Measurements from ENCODE around the gene SH3BP5L. TPM values are rescaled to one million over a fixed set of nuclear protein-coding genes. Genes with fewer than 3 reads are reported as not detected.
A peak's percentile ranks its signal among the peaks of the same experiment; 100 is the strongest.

SH3BP5L gene
- total RNA-seq, 4 donors from 2014 or later, result 16.8 to 24.6 (median 21.7) TPM

GRCh38 chr1:248842781-248843331, 17.1 kb upstream of the SH3BP5L start:
- WGBS, 2 donors, result 80 to 89% methylated on average over 8 of the region's 8 CpGs
- Histone ChIP-seq H3K27me3 (no peaks in the 10 kb centered on the region), H3K4me1 (peaks cover 0 to 44% (median 21%) of the 10 kb centered on the region in 4 donors), H3K36me3 (peaks cover 0 to 41% (median 22%) of the 10 kb centered on the region in 3 donors), H3K9me3 (no peaks in the 10 kb centered on the region), H3K27ac (peak overlapping the region in 1 of 4 donors; percentile 13), H3K4me3 (no peak overlapping the region)
- DNase-seq (ENCODE audit: low spot score in 2 of 2), result no peak
- no peak for TF ChIP-seq POLR2A (IDR thresholded peaks at IDR 0.05)
- no peak for TF ChIP-seq EP300 (IDR thresholded peaks at IDR 0.05)
- TF ChIP-seq CTCF (IDR thresholded peaks at IDR 0.05), result no peak

- TF ChIP-seq EP300 (IDR thresholded peaks at IDR 0.05) (no peak), CTCF (IDR thresholded peaks at IDR 0.05) (peak in 4 of 5 experiments; percentile 35 to 49 (median 42))
- Histone ChIP-seq H3K36me3 (peaks cover 0 to 31% (median 12%) of the 10 kb centered on the region in 3 donors), H3K4me1 (peaks cover 0 to 51% (median 21%) of the 10 kb centered on the region in 4 donors), H3K4me3 (no peak overlapping the region), H3K27me3 (no peaks in the 10 kb centered on the region), H3K27ac (peak overlapping the region in 2 of 4 donors; percentile 37 to 49), H3K9me3 (no peaks in the 10 kb centered on the region)
- 32 to 37% methylated on average over 12 of the region's 12 CpGs for WGBS, 2 donors
- DNase-seq (ENCODE audit: low spot score in 2 of 2), result peak in 1 of 2 donors; percentile 47
Observed at GRCh38 chr1:248841702-248842395, 16.1 kb upstream of the SH3BP5L start.

GRCh38 chr1:248840946-248841345, 15.2 kb upstream of the SH3BP5L start:
- Histone ChIP-seq H3K27me3 (no peaks in the 10 kb centered on the region), H3K27ac (peak overlapping the region in 1 of 4 donors; percentile 37), H3K9me3 (no peaks in the 10 kb centered on the region), H3K4me1 (peaks cover 0 to 51% (median 21%) of the 10 kb centered on the region in 4 donors), H3K36me3 (peaks cover 0 to 22% (median 6%) of the 10 kb centered on the region in 3 donors), H3K4me3 (no peak overlapping the region)
- no peak for DNase-seq (ENCODE audit: low spot score in 2 of 2)
- TF ChIP-seq CTCF (IDR thresholded peaks at IDR 0.05) (no peak), POLR2A (IDR thresholded peaks at IDR 0.05) (no peak), EP300 (IDR thresholded peaks at IDR 0.05) (no peak)
- WGBS, 2 donors, result 87 to 95% methylated on average over 4 of the region's 4 CpGs

GRCh38 chr1:248839168-248839555, 13.4 kb upstream of the SH3BP5L start:
- WGBS, 2 donors, result 14 to 18% methylated on average over 10 of the region's 10 CpGs
- TF ChIP-seq POLR2A (IDR thresholded peaks at IDR 0.05) (no peak), CTCF (IDR thresholded peaks at IDR 0.05) (no peak)
- DNase-seq (ENCODE audit: low spot score in 2 of 2), result no peak
- Histone ChIP-seq H3K9me3 (no peaks in the 10 kb centered on the region), H3K27ac (peak overlapping the region; percentile 99 to 100 (median 100)), H3K4me3 (peak overlapping the region; percentile 81 to 99 (median 92)), H3K36me3 (peaks cover 0 to 4% (median 0%) of the 10 kb centered on the region in 3 donors), H3K27me3 (no peaks in the 10 kb centered on the region), H3K4me1 (peaks cover 0 to 51% (median 21%) of the 10 kb centered on the region in 4 donors)

Measured in tibial nerve (tissue), 4 donors.